GM23338 (cell line): ENCODE measurements around the gene SLC2A4RG. TPM values are rescaled to one million over a fixed set of nuclear protein-coding genes. Genes with fewer than 3 reads are reported as not detected.

Experiments
- ATAC-seq: fragments of 200-7000 bp; cut with Tn5 transposase; 3 replicates; pipeline ENCODE4 v1.9.1; 2020
- DNase-seq: peaks from one replicate; pipeline ENCODE4 v3.0.0-alpha.2; 2015; ENCODE audit warnings: low spot score
- H2AFZ ChIP-seq: fragments of 200-600 bp; sonication (generic); 2 replicates; pipeline ENCODE4 v1.8.0; 2016; ENCODE audit warnings: antibody characterized with exemption, mild to moderate bottlenecking, moderate library complexity
- H3F3A ChIP-seq: fragments of 200-600 bp; sonication (generic); replicated peaks from 2 replicates; pipeline ENCODE4 v1.8.0; 2017; ENCODE audit warnings: antibody characterized with exemption, mixed run types, low read depth
- H3K27ac ChIP-seq: fragments of 200-600 bp; sonication (generic); 2 replicates; pipeline ENCODE4 v1.6.1; 2016; ENCODE audit warnings: low read depth
- H3K27me3 ChIP-seq: fragments of 200-600 bp; sonication (generic); 2 replicates; pipeline ENCODE4 v1.8.0; 2016; ENCODE audit warnings: mild to moderate bottlenecking, mixed run types, moderate library complexity; ENCODE audit not compliant: insufficient read depth
- H3K36me3 ChIP-seq: fragments of 200-600 bp; sonication (generic); 2 replicates; pipeline ENCODE4 v1.8.0; 2016; ENCODE audit warnings: mild to moderate bottlenecking; ENCODE audit not compliant: insufficient read depth
- H3K4me1 ChIP-seq: fragments of 200-600 bp; sonication (generic); 2 replicates; pipeline ENCODE4 v1.8.0; 2016; ENCODE audit warnings: mild to moderate bottlenecking, moderate library complexity; ENCODE audit not compliant: insufficient read depth
- H3K4me2 ChIP-seq: fragments of 200-600 bp; sonication (generic); 2 replicates; pipeline ENCODE4 v1.7.1; 2017; ENCODE audit warnings: mixed run types
- H3K4me3 ChIP-seq: fragments of 200-600 bp; sonication (generic); 2 replicates; pipeline ENCODE4 v1.6.1; 2016; ENCODE audit warnings: mixed run types
- H3K79me2 ChIP-seq: fragments of 200-600 bp; sonication (generic); replicated peaks from 2 replicates; pipeline ENCODE4 v1.8.0; 2017; ENCODE audit warnings: mild to moderate bottlenecking; ENCODE audit not compliant: insufficient read depth
- H3K9me2 ChIP-seq: fragments of 200-600 bp; sonication (generic); 2 replicates; pipeline ENCODE4 v1.8.0; 2017; ENCODE audit not compliant: insufficient read depth
- H4K20me1 ChIP-seq: fragments of 200-600 bp; sonication (generic); replicated peaks from 2 replicates; pipeline ENCODE4 v1.8.0; 2017; ENCODE audit warnings: mild to moderate bottlenecking; ENCODE audit not compliant: insufficient read depth
- H3K27ac Mint-ChIP-seq: 2 replicates; pipeline ENCODE4 v1.8.0; 2020; ENCODE audit warnings: inconsistent platforms, mild to moderate bottlenecking, moderate library complexity, mixed read lengths
- H3K27me3 Mint-ChIP-seq: 3 replicates; pipeline ENCODE4 v1.8.0; 2022; ENCODE audit warnings: low read depth, mild to moderate bottlenecking, moderate library complexity, mixed read lengths, inconsistent platforms; ENCODE audit not compliant: insufficient read depth, poor library complexity
- H3K36me3 Mint-ChIP-seq: 3 replicates; pipeline ENCODE4 v1.8.0; 2021; ENCODE audit warnings: low read depth, mild to moderate bottlenecking, inconsistent platforms, moderate library complexity, mixed read lengths
- H3K4me1 Mint-ChIP-seq: 3 replicates; pipeline ENCODE4 v1.8.0; 2020; ENCODE audit warnings: mild to moderate bottlenecking, inconsistent platforms, mixed read lengths
- H3K4me3 Mint-ChIP-seq: 3 replicates; pipeline ENCODE4 v1.8.0; 2021; ENCODE audit warnings: moderate library complexity, mild to moderate bottlenecking, inconsistent platforms, mixed read lengths
- H3K9me3 Mint-ChIP-seq: 3 replicates; pipeline ENCODE4 v1.8.0; 2020; ENCODE audit warnings: moderate library complexity, mild to moderate bottlenecking, inconsistent platforms, mixed read lengths
- CREB1 ChIP-seq: fragments of 250-450 bp; sonication (Bioruptor Pico); IDR thresholded peaks from 2 replicates; pipeline ENCODE4 v1.5.0; 2020; ENCODE audit warnings: low read depth, mild to moderate bottlenecking, moderate library complexity
- CTCF ChIP-seq, 2 experiments: fragments of 200-600 bp in 1 of 2; sonication (generic) in 1 of 2; conservative IDR thresholded peaks; 2 replicates each; pipeline versions ENCODE4 v1.5.1 to v1.6.1; 2016 to 2017; ENCODE audit warnings: antibody characterized with exemption in 2 of 2, low read depth in 2 of 2, mild to moderate bottlenecking in 2 of 2, moderate library complexity in 1 of 2
- ETS1 ChIP-seq: IDR thresholded peaks from 2 replicates; pipeline ENCODE4 v1.6.1; 2016; ENCODE audit warnings: antibody characterized with exemption
- EZH2 ChIP-seq: fragments of 200-600 bp; sonication (generic); IDR thresholded peaks from one replicate; pipeline ENCODE4 v1.8.0; 2017; ENCODE audit warnings: antibody characterized with exemption, mild to moderate bottlenecking, low read depth; ENCODE audit not compliant: unreplicated experiment
- EZH2phosphoT487 ChIP-seq: fragments of 200-600 bp; sonication (generic); IDR thresholded peaks from one replicate; pipeline ENCODE4 v1.8.1; 2018; ENCODE audit warnings: antibody characterized with exemption; ENCODE audit not compliant: unreplicated experiment
- JUNB ChIP-seq: IDR thresholded peaks from one replicate; pipeline ENCODE4 v1.6.1; 2016; ENCODE audit warnings: antibody characterized with exemption; ENCODE audit not compliant: unreplicated experiment
- NANOG ChIP-seq: IDR thresholded peaks from 2 replicates; pipeline ENCODE4 v1.6.1; 2016; ENCODE audit warnings: antibody characterized with exemption, borderline replicate concordance
- REST ChIP-seq: IDR thresholded peaks from one replicate; pipeline ENCODE4 v1.6.1; 2018; ENCODE audit warnings: antibody characterized with exemption; ENCODE audit not compliant: unreplicated experiment
- STAT1 ChIP-seq: IDR thresholded peaks from one replicate; pipeline ENCODE4 v1.6.1; 2016; ENCODE audit warnings: antibody characterized with exemption; ENCODE audit not compliant: unreplicated experiment
- ZNF331 ChIP-seq: fragments of 250-450 bp; sonication (Bioruptor Pico); IDR thresholded peaks from 2 replicates; pipeline ENCODE4 v1.5.0; 2020; ENCODE audit warnings: low read depth, mild to moderate bottlenecking, moderate library complexity
- ZNF462 ChIP-seq: fragments of 250-450 bp; sonication (Bioruptor Pico); IDR thresholded peaks from 2 replicates; pipeline ENCODE4 v1.5.0; 2020; ENCODE audit warnings: mild to moderate bottlenecking, moderate library complexity
- polyA plus RNA-seq: library from polyadenylated mRNA; unstranded; fragments of >200 nt; fragmentation: Nextera tagmentation; extraction: Ambion mirVana; gene quantifications from 2 replicates; pipeline ENCODE4 v1.2.1, GENCODE V29; 2016
- total RNA-seq: library from RNA; depleted of rRNA; stranded (reverse); fragments of >200 nt; shearing (Covaris generic); gene quantifications from 2 replicates; pipeline ENCODE4 v1.2.3, GENCODE V29; 2014

SLC2A4RG gene
- total and polyA plus RNA-seq, 2 experiments from 2014 or later = 22.8 to 42.0 TPM

- Mint-ChIP-seq H3K27me3 (peaks cover 6% of the 10 kb centered on the region), H3K9me3 (no peaks in the 10 kb centered on the region; the same call in 2 of the 3 replicates), H3K4me3 (peak overlapping the region; percentile 68; the same call in 2 of the 3 replicates), H3K4me1 (no peaks in the 10 kb centered on the region; the same call in 2 of the 3 replicates), H3K27ac (no peak overlapping the region), H3K36me3 (peaks cover 8% of the 10 kb centered on the region)
- Histone ChIP-seq H3K9me2 (no peaks in the 10 kb centered on the region), H3K4me3 (no peak overlapping the region), H4K20me1 (no peaks in the 10 kb centered on the region), H2AFZ (no peak overlapping the region), H3K4me2 (peak overlapping the region; percentile 86; the same call in 1 of the 2 replicates), H3K79me2 (no peaks in the 10 kb centered on the region), H3K36me3 (no peaks in the 10 kb centered on the region), H3K27me3 (peaks cover 6% of the 10 kb centered on the region), H3K4me1 (peaks cover 7% of the 10 kb centered on the region; the same call in 1 of the 2 replicates), H3F3A (peaks cover 14% of the 10 kb centered on the region; the same call in 1 of the 2 replicates), H3K27ac (0 out of 2 replicates have a peak overlapping the region, but pooled peaks have one; percentile 50)
- TF ChIP-seq STAT1 = no peak
- TF ChIP-seq CTCF (conservative IDR thresholded peaks at IDR 0.05; ENCODE audit: low read depth in 2 of 2) = no peak
- TF ChIP-seq ZNF462 (CRISPR knock-in tag) = no peak
- no peak for TF ChIP-seq EZH2phosphoT487
- TF ChIP-seq CREB1 (CRISPR knock-in tag) = no peak
- TF ChIP-seq ZNF331 (CRISPR knock-in tag) = no peak
- no peak for TF ChIP-seq NANOG
- no peak for TF ChIP-seq JUNB
- TF ChIP-seq ETS1 = no peak
- TF ChIP-seq REST = no peak
- no peak for TF ChIP-seq EZH2
- ATAC-seq (no peak), DNase-seq (no peak)
These were observed 2.3 kb downstream of the SLC2A4RG start for GRCh38 chr20:63741676-63742380.
